CD14-positive monocyte (primary cell): ENCODE measurements around the gene E2F1. TPM values are rescaled to one million over a fixed set of nuclear protein-coding genes. Genes with fewer than 3 reads are reported as not detected.

ENCODE experiments used
- DNase-seq, 3 donors: peaks; one replicate each; pipeline ENCODE4 v3.0.0-alpha.2; 2011 to 2022
- H2AFZ ChIP-seq: 2 replicates; pipeline ENCODE4 v1.6.0; 2012; ENCODE audit warnings: mild to moderate bottlenecking, low read depth, low read length, inconsistent platforms; ENCODE audit not compliant: insufficient read depth, poor library complexity, severe bottlenecking
- H3K27ac ChIP-seq, 2 donors: 1 replicate in 1 of 2; 2 replicates in 1 of 2; pipeline ENCODE4 v1.5.1; 2012 to 2013; ENCODE audit warnings: low read length in 2 of 2, control low read depth in 1 of 2, inconsistent platforms in 1 of 2, low read depth in 1 of 2, mild to moderate bottlenecking in 1 of 2
- H3K27me3 ChIP-seq, 2 donors: one replicate each; pipeline versions ENCODE4 v1.6.0 to v1.6.1; 2011 to 2013; ENCODE audit warnings: low read length in 2 of 2; ENCODE audit not compliant: control insufficient read depth in 2 of 2, insufficient read depth in 2 of 2
- H3K36me3 ChIP-seq, 2 donors: replicated peaks in 1 of 2; 1 replicate in 1 of 2; 2 replicates in 1 of 2; pipeline versions ENCODE4 v1.5.1 to v1.6.1; 2012 to 2013; ENCODE audit warnings: low read length in 2 of 2, control low read depth in 1 of 2, inconsistent platforms in 1 of 2, mild to moderate bottlenecking in 1 of 2; ENCODE audit not compliant: insufficient read depth in 2 of 2, control insufficient read depth in 1 of 2
- H3K4me1 ChIP-seq, 2 donors: 1 replicate in 1 of 2; 2 replicates in 1 of 2; pipeline versions ENCODE4 v1.5.1 to v1.6.1; 2012 to 2013; ENCODE audit warnings: low read length in 2 of 2, control low read depth in 1 of 2, inconsistent platforms in 1 of 2, mild to moderate bottlenecking in 1 of 2, moderate library complexity in 1 of 2; ENCODE audit not compliant: insufficient read depth in 2 of 2, control insufficient read depth in 1 of 2
- H3K4me2 ChIP-seq: replicated peaks from 2 replicates; pipeline ENCODE3; 2012; ENCODE audit warnings: low read length, moderate library complexity, mild to moderate bottlenecking; ENCODE audit not compliant: poor library complexity, severe bottlenecking; ENCODE audit errors: extremely low read depth
- H3K4me3 ChIP-seq, 3 experiments: fragments of 200-600 bp in 1 of 3; sonication (generic) in 1 of 3; replicated peaks in 1 of 3; 1 replicate in 2 of 3; 2 replicates in 1 of 3; pipeline ENCODE4 v1.5.1; 2011 to 2013; ENCODE audit warnings: low read length in 3 of 3, mild to moderate bottlenecking in 3 of 3, control low read depth in 2 of 3, low read depth in 2 of 3, inconsistent platforms in 1 of 3, moderate library complexity in 1 of 3
- H3K79me2 ChIP-seq: 2 replicates; pipeline ENCODE4 v1.6.0; 2012; ENCODE audit warnings: mild to moderate bottlenecking, control low read depth, inconsistent platforms, low read length, moderate library complexity; ENCODE audit not compliant: insufficient read depth
- H3K9ac ChIP-seq: 2 replicates; pipeline ENCODE4 v1.6.0; 2017; ENCODE audit warnings: low read length, mild to moderate bottlenecking; ENCODE audit not compliant: insufficient read depth, poor library complexity, severe bottlenecking
- H3K9me3 ChIP-seq, 2 donors: replicated peaks in 1 of 2; 1 replicate in 1 of 2; 2 replicates in 1 of 2; pipeline versions ENCODE4 v1.5.1 to v1.6.1; 2012 to 2013; ENCODE audit warnings: low read length in 2 of 2, control low read depth in 1 of 2; ENCODE audit not compliant: control insufficient read depth in 1 of 2, insufficient read depth in 1 of 2
- H4K20me1 ChIP-seq: 2 replicates; pipeline ENCODE4 v1.6.0; 2012; ENCODE audit warnings: mild to moderate bottlenecking, low read length, control low read depth, moderate library complexity; ENCODE audit not compliant: insufficient read depth
- H3K27ac Mint-ChIP-seq, 7 donors: one replicate each; pipeline ENCODE4 v1.8.0; 2020; ENCODE audit warnings: mild to moderate bottlenecking in 7 of 7, mixed read lengths in 7 of 7, moderate library complexity in 6 of 7, inconsistent platforms in 2 of 7
- H3K27me3 Mint-ChIP-seq, 3 donors: one replicate each; pipeline ENCODE4 v1.8.0; 2021 to 2022; ENCODE audit warnings: low read depth in 3 of 3, mild to moderate bottlenecking in 3 of 3, mixed read lengths in 3 of 3, moderate library complexity in 3 of 3, inconsistent platforms in 1 of 3
- H3K36me3 Mint-ChIP-seq, 2 donors: one replicate each; pipeline ENCODE4 v1.8.0; 2020; ENCODE audit warnings: mixed read lengths in 2 of 2, inconsistent platforms in 1 of 2, mild to moderate bottlenecking in 1 of 2
- H3K4me1 Mint-ChIP-seq: one replicate; pipeline ENCODE4 v1.8.0; 2020; ENCODE audit warnings: mild to moderate bottlenecking, mixed read lengths
- H3K4me3 Mint-ChIP-seq, 2 donors: one replicate each; pipeline ENCODE4 v1.8.0; 2020; ENCODE audit warnings: mild to moderate bottlenecking in 2 of 2, mixed read lengths in 2 of 2, moderate library complexity in 1 of 2
- H3K9me3 Mint-ChIP-seq, 7 donors: one replicate each; pipeline ENCODE4 v1.8.0; 2020 to 2022; ENCODE audit warnings: mixed read lengths in 7 of 7, mild to moderate bottlenecking in 6 of 7, moderate library complexity in 6 of 7, inconsistent platforms in 2 of 7
- WGBS: methylation state at CpG from one replicate; pipeline ENCODE4 v1.1.5; 2013; ENCODE audit warnings: missing lambda C conversion rate; ENCODE audit not compliant: insufficient coverage; 5-methylcytosine and 5-hydroxymethylcytosine counted together
- intact Hi-C, 2 donors: fragments of 100-400 bp; cut with micrococcal nuclease; formaldehyde crosslinking; loops; one replicate each; pipeline versions ENCODE4 v1.15.0 to v1.15.1; 2023
- polyA plus RNA-seq, 3 donors: library from polyadenylated mRNA; depleted of rRNA in 1 of 3; unstranded in 2 of 3; stranded (reverse) in 1 of 3; fragments of 300-500 nt in 2 of 3; fragments of >200 nt in 1 of 3; fragmentation: Illumina TruSeq in 2 of 3; gene quantifications; 1 replicate in 2 of 3; 2 replicates in 1 of 3; pipeline ENCODE4 v1.2.3, GENCODE V29; 2012 to 2021
- TF ChIP-seq, protein P1 (sequence below): fragments of 200-600 bp; IDR thresholded peaks from one replicate; pipeline ENCODE4 v1.8.0; 2022; ENCODE audit warnings: antibody characterized with exemption, mild to moderate bottlenecking

The E2F1 gene
- polyA plus RNA-seq, 3 donors: 0.17 to 1.1 TPM; not detected in 1

DNA sequence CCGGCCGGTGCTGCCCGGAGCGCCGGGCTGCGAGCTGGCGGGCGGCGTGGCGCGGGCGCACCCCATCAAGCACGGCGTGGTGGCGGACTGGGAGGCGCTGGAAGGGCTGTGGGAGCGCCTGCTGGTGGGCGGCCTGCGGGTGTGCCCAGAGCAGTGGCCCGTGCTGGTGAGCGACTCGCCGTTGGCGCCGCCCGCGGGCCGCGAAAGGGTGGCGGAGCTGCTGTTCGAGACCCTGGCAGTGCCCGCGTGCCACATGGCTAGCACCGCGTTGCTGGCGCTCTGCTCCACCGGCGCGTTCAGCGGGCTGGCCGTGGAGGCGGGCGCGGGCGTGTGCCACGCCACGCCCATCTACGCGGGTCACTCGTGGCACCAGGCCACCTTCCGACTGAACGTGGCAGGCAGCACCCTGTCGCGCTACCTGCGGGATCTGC is 18.9 kb downstream of the E2F1 start:
- Mint-ChIP-seq H3K36me3 (peaks cover 5 to 11% of the 10 kb centered on the region in 2 donors), H3K27me3 (peaks cover 2 to 3% (median 3%) of the 10 kb centered on the region in 3 donors), H3K4me3 (peak overlapping the region; percentile 79 to 80), H3K4me1 (peaks cover 38% of the 10 kb centered on the region), H3K9me3 (peaks cover 0 to 3% (median 0%) of the 10 kb centered on the region in 7 donors), H3K27ac (peak overlapping the region in 3 of 7 donors; percentile 28 to 41 (median 35))
- H3K27me3 ChIP-seq: no peaks in the 10 kb centered on the region
- H3K9me3 ChIP-seq: no peaks in the 10 kb centered on the region
- H3K36me3 ChIP-seq: no peaks in the 10 kb centered on the region
- peak overlapping the region; percentile 68 for H3K9ac ChIP-seq
- H3K4me2 ChIP-seq: peak overlapping the region; percentile 94
- no peaks in the 10 kb centered on the region for H3K79me2 ChIP-seq
- H3K27ac ChIP-seq: peak overlapping the region in 1 of 2 donors; percentile 69
- peak in 1 of 3 donors; percentile 10 for DNase-seq
- H3K4me3 ChIP-seq: peak overlapping the region; percentile 44 to 85 (median 51)
- H3K4me1 ChIP-seq: peaks cover 37 to 54% of the 10 kb centered on the region in 2 donors
- 7% methylated on average over 55 of the region's 55 CpGs for WGBS
- peaks cover 9% of the 10 kb centered on the region for H4K20me1 ChIP-seq
- peak overlapping the region; percentile 93 for H2AFZ ChIP-seq
- intact Hi-C loops: loop anchor here (1.0 to 10.0 kb wide), 6 partner anchors 19 to 328 kb away; partner anchors contain the start of genes E2F1 (in 1 of the 2), RALY (in 1 of the 2) and ZNF341 (in 1 of the 2)
- TF ChIP-seq, protein P1, sequence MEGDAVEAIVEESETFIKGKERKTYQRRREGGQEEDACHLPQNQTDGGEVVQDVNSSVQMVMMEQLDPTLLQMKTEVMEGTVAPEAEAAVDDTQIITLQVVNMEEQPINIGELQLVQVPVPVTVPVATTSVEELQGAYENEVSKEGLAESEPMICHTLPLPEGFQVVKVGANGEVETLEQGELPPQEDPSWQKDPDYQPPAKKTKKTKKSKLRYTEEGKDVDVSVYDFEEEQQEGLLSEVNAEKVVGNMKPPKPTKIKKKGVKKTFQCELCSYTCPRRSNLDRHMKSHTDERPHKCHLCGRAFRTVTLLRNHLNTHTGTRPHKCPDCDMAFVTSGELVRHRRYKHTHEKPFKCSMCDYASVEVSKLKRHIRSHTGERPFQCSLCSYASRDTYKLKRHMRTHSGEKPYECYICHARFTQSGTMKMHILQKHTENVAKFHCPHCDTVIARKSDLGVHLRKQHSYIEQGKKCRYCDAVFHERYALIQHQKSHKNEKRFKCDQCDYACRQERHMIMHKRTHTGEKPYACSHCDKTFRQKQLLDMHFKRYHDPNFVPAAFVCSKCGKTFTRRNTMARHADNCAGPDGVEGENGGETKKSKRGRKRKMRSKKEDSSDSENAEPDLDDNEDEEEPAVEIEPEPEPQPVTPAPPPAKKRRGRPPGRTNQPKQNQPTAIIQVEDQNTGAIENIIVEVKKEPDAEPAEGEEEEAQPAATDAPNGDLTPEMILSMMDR: no peak

DNA sequence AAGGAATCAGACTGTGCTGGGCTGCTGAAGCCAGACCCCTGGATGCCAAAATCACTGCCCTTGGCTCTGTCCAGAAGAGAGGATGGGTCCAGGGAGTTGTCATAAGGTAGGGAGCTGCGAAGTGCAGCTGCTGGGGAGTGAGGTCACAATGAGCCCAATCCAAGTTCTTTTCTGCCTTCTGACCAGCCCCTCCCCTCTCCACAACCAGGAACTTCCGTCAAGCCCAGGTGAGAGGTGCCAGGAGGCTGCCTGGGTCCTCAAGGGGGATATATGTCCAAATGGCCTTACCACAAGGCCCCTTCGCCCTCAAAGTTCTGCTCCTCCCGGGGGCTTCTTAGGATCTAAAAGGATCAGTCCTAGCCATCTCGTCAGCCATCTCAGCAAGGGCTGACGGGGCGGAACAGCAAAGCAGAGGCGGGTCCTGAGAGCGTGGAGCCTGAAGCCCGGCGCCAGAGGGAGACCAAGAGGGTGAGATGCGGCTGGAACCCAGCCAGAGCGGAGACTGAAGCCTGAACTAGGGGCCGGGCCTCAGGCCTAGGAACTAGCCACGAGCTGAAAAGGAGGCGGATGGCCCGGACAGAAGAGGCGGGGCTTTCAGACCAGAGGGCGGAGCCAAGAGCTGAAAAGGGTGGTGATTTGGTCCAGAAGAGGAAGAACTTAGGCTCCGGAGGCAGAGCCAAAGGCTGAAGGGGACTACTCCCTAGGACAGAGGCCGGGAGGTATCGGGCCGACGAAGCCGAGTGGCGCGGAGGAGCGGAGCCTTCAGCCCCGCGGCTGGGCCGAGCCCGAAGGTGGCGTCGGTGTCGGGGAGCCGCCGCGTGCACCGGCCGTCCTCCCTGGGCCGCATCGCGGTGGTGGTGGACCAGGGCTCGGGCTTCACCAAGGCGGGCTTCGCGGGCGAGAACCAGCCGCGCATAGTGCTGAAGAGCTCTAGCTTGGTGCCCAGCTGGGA is 19.6 kb downstream of the E2F1 start, which contains the start of gene ACTL10:
TSS of gene ACTL10 (plus strand) at position 651 of the 952 bp plus-strand sequence. CDS start 555 bp downstream, outside the sequence.
- H3K36me3 Mint-ChIP-seq: peaks cover 5 to 11% of the 10 kb centered on the region in 2 donors
- no peaks in the 10 kb centered on the region for H3K27me3 ChIP-seq

More for the DNA sequence above, 19.6 kb downstream of the E2F1 start, which contains the start of gene ACTL10:
- Histone ChIP-seq H3K9ac (peak within 1 kb of the TSS; percentile 68), H3K27ac (peak within 1 kb of the TSS; percentile 78 to 82), H3K9me3 (no peaks in the 10 kb centered on the region), H3K4me2 (peak within 1 kb of the TSS; percentile 94), H3K79me2 (no peaks in the 10 kb centered on the region), H2AFZ (peak within 1 kb of the TSS; percentile 93), H3K4me3 (peak within 1 kb of the TSS; percentile 44 to 85 (median 51)), H3K4me1 (peaks cover 37 to 54% of the 10 kb centered on the region in 2 donors), H3K36me3 (no peaks in the 10 kb centered on the region), H4K20me1 (peaks cover 9% of the 10 kb centered on the region)
- H3K9me3 Mint-ChIP-seq: peaks cover 0 to 3% (median 0%) of the 10 kb centered on the region in 7 donors
- peak; percentile 95 to 98 (median 98) for DNase-seq
- H3K4me3 Mint-ChIP-seq: peak within 1 kb of the TSS; percentile 79 to 80
- H3K4me1 Mint-ChIP-seq: peaks cover 38% of the 10 kb centered on the region
- TF ChIP-seq, protein P1: peak; percentile 20
- 4% methylated on average over 49 of the region's 50 CpGs for WGBS
- peak within 1 kb of the TSS; percentile 74 to 92 (median 88) for H3K27ac Mint-ChIP-seq
- intact Hi-C loops: loop anchor here (1.0 to 10.0 kb wide), 6 partner anchors 20 to 328 kb away; partner anchors contain the start of genes E2F1 (in 1 of the 2), RALY (in 1 of the 2) and ZNF341 (in 1 of the 2)
- H3K27me3 Mint-ChIP-seq: peaks cover 2 to 3% (median 2%) of the 10 kb centered on the region in 3 donors
